GM10847 (cell line): ENCODE data around the gene ACVR1B.

Experiments
- POLR2A ChIP-seq: IDR thresholded peaks from 2 replicates; pipeline ENCODE4 v1.6.1; 2011; ENCODE audit not compliant: insufficient read length; ENCODE audit errors: extremely low read depth

ACVR1B gene

DNA sequence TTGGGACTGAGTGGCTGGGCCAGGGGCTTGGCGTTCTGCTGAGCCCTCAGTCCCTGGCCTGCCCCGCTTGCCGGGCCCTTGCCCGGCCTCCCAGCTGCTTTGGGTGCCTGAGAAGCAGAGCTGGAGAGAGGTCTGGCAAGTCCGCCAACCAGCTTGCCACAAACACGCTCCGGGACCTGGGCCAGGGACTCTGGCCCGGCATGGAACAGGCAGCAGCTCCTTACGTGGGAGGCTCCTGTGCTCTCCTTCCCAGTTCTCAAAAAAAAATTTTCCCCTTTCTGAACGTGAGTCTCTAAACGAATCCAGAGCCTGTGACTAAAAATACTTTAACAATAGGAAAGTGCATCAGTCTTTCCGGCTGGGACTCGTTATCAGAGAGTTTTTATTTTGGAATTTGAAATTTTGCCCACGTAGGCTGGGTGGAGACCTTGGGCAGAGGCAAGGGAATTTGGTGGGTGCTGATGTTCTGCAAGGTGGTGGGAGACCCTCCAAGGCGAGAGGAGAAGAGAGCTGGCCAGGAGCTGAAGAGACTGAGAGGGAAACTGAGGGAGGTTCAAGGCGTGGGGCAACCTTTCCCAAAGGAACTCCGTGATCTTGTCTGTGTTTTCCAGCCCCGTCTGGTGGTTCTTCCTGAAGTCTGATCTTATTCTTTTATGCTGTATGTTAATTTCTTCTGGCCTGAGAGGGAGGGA lies 92.9 kb downstream of the ACVR1B start:
- TF ChIP-seq POLR2A: no peak

- TF ChIP-seq POLR2A: no peak
Measured at GRCh38 chr12:52045794-52046199, 94.3 kb downstream of the ACVR1B start.
